Caco-2 (cell line): ENCODE data around the gene POGLUT3. TPM values are rescaled to one million over a fixed set of nuclear protein-coding genes. Genes with fewer than 3 reads are reported as not detected.

Source experiments
- BruUV-seq: library from RNA; stranded (reverse); fragments of 400-500 nt; replicated peaks from 2 replicates; lab custom pipeline; 2021; lab: Mats Ljungman, UMichigan
- CTCF ChIA-PET: fragments of 300-600 bp; sonication (Branson Sonifier 250); formaldehyde crosslinking; loops from one replicate; lab custom pipeline; 2022; ENCODE audit warnings: antibody characterized with exemption; lab: Charles Lee
- POLR2A ChIA-PET: fragments of 300-600 bp; sonication (Branson Sonifier 250); formaldehyde crosslinking; loops from one replicate; lab custom pipeline; 2022; ENCODE audit warnings: antibody characterized with exemption; lab: Charles Lee
- DNase-seq, 2 experiments: peaks; one replicate each; pipeline versions ENCODE4 v3.0.0 to v3.0.0-alpha.2; 2020 to 2022
- H3K27me3 ChIP-seq: replicated peaks from 2 replicates; pipeline ENCODE4 v1.6.0; 2011; ENCODE audit warnings: low read length; ENCODE audit not compliant: control insufficient read depth, insufficient read depth
- H3K36me3 ChIP-seq: 2 replicates; pipeline ENCODE4 v1.5.1; 2011; ENCODE audit warnings: low read length; ENCODE audit not compliant: control insufficient read depth, insufficient read depth
- H3K4me1 ChIP-seq: fragments of 250-450 bp; sonication (Bioruptor Pico); 2 replicates; pipeline ENCODE4 v1.5.1; 2020; ENCODE audit warnings: mild to moderate bottlenecking
- H3K4me3 ChIP-seq: 2 replicates; pipeline ENCODE4 v1.5.1; 2011; ENCODE audit warnings: low read depth, mild to moderate bottlenecking, control low read depth, low read length
- H3K9me3 ChIP-seq: fragments of 250-450 bp; sonication (Bioruptor Pico); 2 replicates; pipeline ENCODE4 v1.5.1; 2020; ENCODE audit warnings: mild to moderate bottlenecking, moderate library complexity
- H3K27ac Mint-ChIP-seq: one replicate; pipeline ENCODE4 v1.8.0; 2022; ENCODE audit warnings: mixed read lengths; ENCODE audit not compliant: unreplicated experiment
- H3K27me3 Mint-ChIP-seq: one replicate; pipeline ENCODE4 v1.8.0; 2022; ENCODE audit warnings: mixed read lengths; ENCODE audit not compliant: insufficient read depth, unreplicated experiment
- H3K36me3 Mint-ChIP-seq: one replicate; pipeline ENCODE4 v1.8.0; 2022; ENCODE audit warnings: mild to moderate bottlenecking, mixed read lengths; ENCODE audit not compliant: insufficient read depth, unreplicated experiment
- H3K4me1 Mint-ChIP-seq: one replicate; pipeline ENCODE4 v1.8.0; 2022; ENCODE audit warnings: low read depth, mixed read lengths; ENCODE audit not compliant: unreplicated experiment
- H3K4me3 Mint-ChIP-seq: one replicate; pipeline ENCODE4 v1.8.0; 2022; ENCODE audit warnings: mild to moderate bottlenecking, moderate library complexity, mixed read lengths; ENCODE audit not compliant: unreplicated experiment
- H3K9me3 Mint-ChIP-seq: one replicate; pipeline ENCODE4 v1.8.0; 2022; ENCODE audit warnings: mixed read lengths; ENCODE audit not compliant: unreplicated experiment
- intact Hi-C: fragments of 100-400 bp; cut with micrococcal nuclease; formaldehyde crosslinking; loops from one replicate; pipeline ENCODE4 v1.10.0; 2022; ENCODE audit not compliant: unreplicated experiment
- total RNA-seq: library from RNA; stranded (reverse); gene quantifications from 2 replicates; pipeline ENCODE4 v1.2.3, GENCODE V29; 2022
- TF ChIP-seq, protein P1 (sequence below), 2 experiments: fragments of 200-600 bp in 1 of 2; IDR thresholded peaks; 1 replicate in 1 of 2; 2 replicates in 1 of 2; pipeline versions ENCODE4 v1.5.1 to v1.8.0; 2011 to 2022; ENCODE audit warnings: antibody characterized with exemption in 1 of 2, control low read depth in 1 of 2, inconsistent platforms in 1 of 2, low read depth in 1 of 2, low read length in 1 of 2, mild to moderate bottlenecking in 1 of 2, moderate library complexity in 1 of 2; ENCODE audit not compliant: insufficient read depth in 1 of 2, severe bottlenecking in 1 of 2, unreplicated experiment in 1 of 2

Gene POGLUT3
- total RNA-seq, 1 experiment from 2014 or later = 87.2 TPM

DNA sequence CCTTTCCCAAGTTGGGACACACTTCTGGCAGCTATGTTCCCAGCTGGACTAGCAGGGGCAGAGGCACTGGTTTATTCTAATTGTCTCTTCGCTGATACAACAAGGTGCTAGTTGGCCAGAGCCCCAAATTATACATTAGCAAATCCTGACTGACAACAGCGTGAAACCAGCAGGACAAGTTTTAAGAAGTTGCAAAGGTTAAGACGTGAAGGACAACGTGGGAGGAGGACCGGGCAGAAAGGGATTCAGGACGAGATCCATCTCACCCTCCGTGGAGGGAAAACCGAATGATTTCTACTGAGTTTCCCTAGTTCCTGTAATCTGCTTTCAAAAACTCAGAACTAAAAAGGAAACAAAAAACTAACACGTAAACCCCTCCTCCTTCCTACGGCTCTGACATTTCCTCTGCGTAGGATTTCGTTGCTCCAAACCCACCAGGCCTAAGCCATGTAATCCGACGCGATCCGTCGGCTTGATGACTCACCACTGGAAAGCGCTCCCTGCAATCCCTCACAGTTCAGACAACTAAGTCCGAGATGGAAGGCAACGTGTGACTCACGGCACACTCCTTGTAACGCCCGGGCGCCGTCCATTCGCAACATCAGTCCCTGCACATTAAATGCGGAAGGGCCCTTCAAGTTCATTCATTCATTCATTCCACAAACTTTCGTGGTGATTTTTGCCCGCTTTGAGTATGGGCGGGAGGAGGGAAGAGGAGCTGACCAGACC, 703 bp downstream of the POGLUT3 start:
- DNase-seq = peak; percentile 92 to 96
- ChIA-PET POLR2A (interaction anchor here (0.6 to 0.7 kb wide), 2 partner anchors 62 to 91 kb away, joined by 3 to 5 read pairs; no protein-coding TSS in a partner anchor), CTCF (no interaction called here)
- H3K27ac Mint-ChIP-seq = peak overlapping the region; percentile 98
- Histone ChIP-seq H3K4me3 (peak overlapping the region; percentile 74), H3K27me3 (no peaks in the 10 kb centered on the region), H3K36me3 (no peaks in the 10 kb centered on the region), H3K9me3 (no peaks in the 10 kb centered on the region), H3K4me1 (peaks cover 37% of the 10 kb centered on the region)
- H3K36me3 Mint-ChIP-seq = peaks cover 34% of the 10 kb centered on the region
- no peaks in the 10 kb centered on the region for H3K9me3 Mint-ChIP-seq
- TSS peak; percentile 70 for BruUV-seq
- intact Hi-C loops = loop anchor here (1.0 to 5.0 kb wide), 9 partner anchors 10 to 275 kb away; partner anchors contain the start of genes ATM, C11orf65, EXPH5 and NPAT
- peaks cover 43% of the 10 kb centered on the region for H3K4me1 Mint-ChIP-seq
- TF ChIP-seq, protein P1, sequence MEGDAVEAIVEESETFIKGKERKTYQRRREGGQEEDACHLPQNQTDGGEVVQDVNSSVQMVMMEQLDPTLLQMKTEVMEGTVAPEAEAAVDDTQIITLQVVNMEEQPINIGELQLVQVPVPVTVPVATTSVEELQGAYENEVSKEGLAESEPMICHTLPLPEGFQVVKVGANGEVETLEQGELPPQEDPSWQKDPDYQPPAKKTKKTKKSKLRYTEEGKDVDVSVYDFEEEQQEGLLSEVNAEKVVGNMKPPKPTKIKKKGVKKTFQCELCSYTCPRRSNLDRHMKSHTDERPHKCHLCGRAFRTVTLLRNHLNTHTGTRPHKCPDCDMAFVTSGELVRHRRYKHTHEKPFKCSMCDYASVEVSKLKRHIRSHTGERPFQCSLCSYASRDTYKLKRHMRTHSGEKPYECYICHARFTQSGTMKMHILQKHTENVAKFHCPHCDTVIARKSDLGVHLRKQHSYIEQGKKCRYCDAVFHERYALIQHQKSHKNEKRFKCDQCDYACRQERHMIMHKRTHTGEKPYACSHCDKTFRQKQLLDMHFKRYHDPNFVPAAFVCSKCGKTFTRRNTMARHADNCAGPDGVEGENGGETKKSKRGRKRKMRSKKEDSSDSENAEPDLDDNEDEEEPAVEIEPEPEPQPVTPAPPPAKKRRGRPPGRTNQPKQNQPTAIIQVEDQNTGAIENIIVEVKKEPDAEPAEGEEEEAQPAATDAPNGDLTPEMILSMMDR (IDR thresholded peaks at IDR 0.05; ENCODE audit: insufficient read depth in 1 of 2, low read depth in 1 of 2, low read length in 1 of 2, severe bottlenecking in 1 of 2, unreplicated experiment in 1 of 2) = no peak
- H3K27me3 Mint-ChIP-seq = no peaks in the 10 kb centered on the region
- peak overlapping the region; percentile 92 for H3K4me3 Mint-ChIP-seq

DNA sequence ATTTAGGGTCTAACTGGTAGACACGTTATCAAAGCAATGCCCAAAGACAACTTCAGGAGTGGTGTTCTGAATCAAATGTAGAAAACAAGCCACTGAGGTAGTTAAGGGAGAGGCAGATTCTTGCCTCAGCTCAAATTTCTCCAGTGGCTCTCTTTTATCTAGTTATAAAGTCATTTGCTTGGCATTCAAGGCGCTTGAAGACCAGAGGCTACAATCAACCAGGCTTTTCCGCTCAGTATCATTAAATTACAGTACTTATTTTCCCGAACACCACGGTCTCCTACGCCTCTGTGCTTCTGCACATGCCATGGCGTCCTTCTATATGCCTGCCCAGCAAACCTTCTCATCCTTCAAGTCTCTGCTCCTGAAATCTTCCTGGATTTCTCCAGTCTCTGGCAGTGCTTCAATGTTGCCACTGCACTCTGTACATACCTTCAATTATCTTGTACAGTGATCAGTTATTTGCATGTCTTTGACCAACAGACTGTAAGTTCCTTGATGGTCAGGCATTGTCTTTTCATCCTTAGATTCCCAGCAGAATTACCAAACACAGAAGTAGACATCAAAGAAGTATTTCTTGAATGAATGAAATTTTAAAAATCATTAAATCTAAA, 1.4 kb downstream of the POGLUT3 start:
- DNase-seq = peak in 1 of 2 experiments; percentile 19
- no TSS peak for BruUV-seq
- peak overlapping the region; percentile 74 for H3K4me3 ChIP-seq
- Mint-ChIP-seq H3K9me3 (no peaks in the 10 kb centered on the region), H3K4me3 (peak overlapping the region; percentile 92), H3K27ac (peak overlapping the region; percentile 98), H3K36me3 (peaks cover 39% of the 10 kb centered on the region), H3K27me3 (no peaks in the 10 kb centered on the region), H3K4me1 (peaks cover 39% of the 10 kb centered on the region)
- no peaks in the 10 kb centered on the region for H3K36me3 ChIP-seq
- POLR2A ChIA-PET = no interaction called here
- CTCF ChIA-PET = no interaction called here
- peaks cover 32% of the 10 kb centered on the region for H3K4me1 ChIP-seq
- intact Hi-C loops = loop anchor here (1.0 to 5.0 kb wide), 8 partner anchors 9 to 274 kb away; partner anchors contain the start of genes ATM, C11orf65, EXPH5 and NPAT
- TF ChIP-seq, protein P1 (IDR thresholded peaks at IDR 0.05; ENCODE audit: insufficient read depth in 1 of 2, low read depth in 1 of 2, low read length in 1 of 2, severe bottlenecking in 1 of 2, unreplicated experiment in 1 of 2) = no peak
- no peaks in the 10 kb centered on the region for H3K9me3 ChIP-seq
- no peaks in the 10 kb centered on the region for H3K27me3 ChIP-seq

DNA sequence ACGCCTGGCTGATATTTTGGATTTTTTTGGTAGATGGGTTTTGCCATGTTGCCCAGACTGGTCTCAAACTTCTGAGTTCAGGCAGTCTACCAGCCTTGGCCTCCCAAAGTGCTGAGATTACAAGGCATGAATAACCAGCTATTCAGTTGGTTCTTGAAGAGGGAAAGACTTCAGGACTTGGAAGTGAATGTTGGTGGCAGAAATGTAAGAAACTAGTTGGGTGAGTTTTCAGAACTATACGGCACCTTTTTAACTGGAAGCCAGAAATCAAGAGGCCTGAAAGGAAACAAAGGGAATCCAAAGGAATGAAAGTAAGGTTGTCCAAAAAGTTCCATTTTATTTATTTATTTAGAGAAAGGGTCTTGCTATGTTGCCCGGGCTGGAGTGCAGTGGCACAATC, 2.9 kb downstream of the POGLUT3 start:
- H3K27ac Mint-ChIP-seq = no peak overlapping the region
- DNase-seq = no peak

More for the DNA sequence above, 2.9 kb downstream of the POGLUT3 start:
- no peaks in the 10 kb centered on the region for H3K9me3 ChIP-seq
- TF ChIP-seq, protein P1 (IDR thresholded peaks at IDR 0.05; ENCODE audit: insufficient read depth in 1 of 2, low read depth in 1 of 2, low read length in 1 of 2, severe bottlenecking in 1 of 2, unreplicated experiment in 1 of 2) = no peak
- H3K4me1 ChIP-seq = peaks cover 27% of the 10 kb centered on the region
- BruUV-seq = no TSS peak
- Mint-ChIP-seq H3K4me1 (peaks cover 33% of the 10 kb centered on the region), H3K36me3 (peaks cover 51% of the 10 kb centered on the region), H3K4me3 (no peak overlapping the region), H3K27me3 (no peaks in the 10 kb centered on the region), H3K9me3 (no peaks in the 10 kb centered on the region)
- intact Hi-C loops = loop anchor here (5.0 kb wide), 2 partner anchors 77 to 178 kb away; no protein-coding TSS in a partner anchor
- H3K4me3 ChIP-seq = no peak overlapping the region
- no peaks in the 10 kb centered on the region for H3K27me3 ChIP-seq
- H3K36me3 ChIP-seq = no peaks in the 10 kb centered on the region
- ChIA-PET POLR2A (no interaction called here), CTCF (no interaction called here)
